Activated effector memory CD4-positive, alpha-beta T cell treated with anti-CD3 and anti-CD28 coated beads, Interleukin-2, amount 50 U/mL, for 16 hours (primary cell): ENCODE results near the gene IFRD1.
"Not testable (repeated sequence)": the region's sequence is repeated elsewhere in the genome, so short reads cannot be mapped to it uniquely, and the experiment has no call there.

Source experiments
- DNase-seq: peaks from one replicate; pipeline ENCODE4 v3.0.0-alpha.2; 2020

The IFRD1 gene

GRCh38 chr7:112492186-112492585 is 41.9 kb downstream of the IFRD1 start:
- no peak for DNase-seq

GRCh38 chr7:112494656-112495055 is 44.4 kb downstream of the IFRD1 start:
- DNase-seq: no peak

- no peak for DNase-seq
These were observed 45.0 kb downstream of the IFRD1 start for GRCh38 chr7:112495156-112495788.

- peak; percentile 67 for DNase-seq
These were observed 45.7 kb downstream of the IFRD1 start for GRCh38 chr7:112495810-112496462.

- DNase-seq: no peak
These were observed 47.2 kb downstream of the IFRD1 start for GRCh38 chr7:112497481-112497880.

- no peak for DNase-seq
These were observed 50.4 kb downstream of the IFRD1 start for GRCh38 chr7:112500619-112501018.

GRCh38 chr7:112501801-112502503 is 51.7 kb downstream of the IFRD1 start:
- DNase-seq: no peak

- no peak for DNase-seq
These were observed 52.4 kb downstream of the IFRD1 start for GRCh38 chr7:112502700-112503099.

- DNase-seq: no peak
These were observed 53.2 kb downstream of the IFRD1 start for GRCh38 chr7:112503361-112503972.

- DNase-seq: no peak
These were observed 53.9 kb downstream of the IFRD1 start for GRCh38 chr7:112504093-112504695.

- DNase-seq: no peak
These were observed 55.2 kb downstream of the IFRD1 start for GRCh38 chr7:112505495-112505894.

- DNase-seq: no peak
These were observed 58.1 kb downstream of the IFRD1 start for GRCh38 chr7:112508404-112508803.

GRCh38 chr7:112509402-112509801 is 59.1 kb downstream of the IFRD1 start:
- no peak for DNase-seq

GRCh38 chr7:112510001-112510742 is 59.9 kb downstream of the IFRD1 start:
- DNase-seq: no peak

- no peak for DNase-seq
These were observed 60.5 kb downstream of the IFRD1 start for GRCh38 chr7:112510743-112511110.

- no peak for DNase-seq
These were observed 61.4 kb downstream of the IFRD1 start for GRCh38 chr7:112511451-112512202.

GRCh38 chr7:112512451-112513210 is 62.4 kb downstream of the IFRD1 start:
- no peak for DNase-seq

GRCh38 chr7:112515989-112516388 is 65.7 kb downstream of the IFRD1 start:
- DNase-seq: no peak

GRCh38 chr7:112516418-112516817 is 66.2 kb downstream of the IFRD1 start:
- DNase-seq: not testable (repeated sequence)

GRCh38 chr7:112517487-112517886 is 67.2 kb downstream of the IFRD1 start:
- no peak for DNase-seq

- DNase-seq: no peak
These were observed 70.5 kb downstream of the IFRD1 start for GRCh38 chr7:112520787-112521186.
